ENCODE data around the gene NGFR.
"Not testable (repeated sequence)": the region's sequence is repeated elsewhere in the genome, so short reads cannot be mapped to it uniquely, and the experiment has no call there.

NGFR gene

GRCh38 chr17:49496183-49496866 is 1.2 kb downstream of the NGFR start:
- DNase-seq (ENCODE audit: low spot score): no peak

GRCh38 chr17:49496867-49497147 is 1.7 kb downstream of the NGFR start:
- DNase-seq (ENCODE audit: low spot score): no peak

- no peak for DNase-seq (ENCODE audit: low spot score)
Measured at GRCh38 chr17:49497148-49498028, 2.3 kb downstream of the NGFR start.

- DNase-seq (ENCODE audit: low spot score): no peak
Measured at GRCh38 chr17:49498029-49498615, 3.0 kb downstream of the NGFR start.

GRCh38 chr17:49501496-49501895 is 6.4 kb downstream of the NGFR start:
- DNase-seq (ENCODE audit: low spot score): no peak

GRCh38 chr17:49502254-49502653 is 7.2 kb downstream of the NGFR start:
- DNase-seq (ENCODE audit: low spot score): no peak

GRCh38 chr17:49502680-49503079 is 7.6 kb downstream of the NGFR start:
- not testable (repeated sequence) for DNase-seq (ENCODE audit: low spot score)

- DNase-seq (ENCODE audit: low spot score): no peak
Measured at GRCh38 chr17:49504369-49504768, 9.3 kb downstream of the NGFR start.

- no peak for DNase-seq (ENCODE audit: low spot score)
Measured at GRCh38 chr17:49505854-49506253, 10.8 kb downstream of the NGFR start.

- DNase-seq (ENCODE audit: low spot score): no peak
Measured at GRCh38 chr17:49506282-49506681, 11.2 kb downstream of the NGFR start.

- DNase-seq (ENCODE audit: low spot score): peak; percentile 70
Measured at GRCh38 chr17:49508061-49508865, 13.2 kb downstream of the NGFR start.

GRCh38 chr17:49508866-49509587 is 13.9 kb downstream of the NGFR start:
- no peak for DNase-seq (ENCODE audit: low spot score)

- DNase-seq (ENCODE audit: low spot score): no peak
Measured at GRCh38 chr17:49509588-49509917, 14.5 kb downstream of the NGFR start.

- DNase-seq (ENCODE audit: low spot score): no peak
Measured at GRCh38 chr17:49510059-49510719, 15.1 kb downstream of the NGFR start.

GRCh38 chr17:49510720-49511110 is 15.6 kb downstream of the NGFR start:
- DNase-seq (ENCODE audit: low spot score): no peak

GRCh38 chr17:49511810-49512209 is 16.7 kb downstream of the NGFR start:
- DNase-seq (ENCODE audit: low spot score): no peak

- DNase-seq (ENCODE audit: low spot score): no peak
Measured at GRCh38 chr17:49512296-49513043, 17.4 kb downstream of the NGFR start.

GRCh38 chr17:49513044-49513395 is 17.9 kb downstream of the NGFR start:
- DNase-seq (ENCODE audit: low spot score): no peak

GRCh38 chr17:49513641-49514040 is 18.5 kb downstream of the NGFR start:
- DNase-seq (ENCODE audit: low spot score): no peak

GRCh38 chr17:49514071-49514721 is 19.1 kb downstream of the NGFR start:
- no peak for DNase-seq (ENCODE audit: low spot score)
